Cerebellar cortex (tissue), 1 donor: ENCODE measurements around the gene COQ10B.

Experiments
- DNase-seq: peaks from one replicate; pipeline ENCODE4 v3.0.0-alpha.2; 2015; ENCODE audit warnings: low spot score

COQ10B gene

GRCh38 chr2:197500503-197501131 lies 47.3 kb downstream of the COQ10B start:
- peak; percentile 31 for DNase-seq

DNA sequence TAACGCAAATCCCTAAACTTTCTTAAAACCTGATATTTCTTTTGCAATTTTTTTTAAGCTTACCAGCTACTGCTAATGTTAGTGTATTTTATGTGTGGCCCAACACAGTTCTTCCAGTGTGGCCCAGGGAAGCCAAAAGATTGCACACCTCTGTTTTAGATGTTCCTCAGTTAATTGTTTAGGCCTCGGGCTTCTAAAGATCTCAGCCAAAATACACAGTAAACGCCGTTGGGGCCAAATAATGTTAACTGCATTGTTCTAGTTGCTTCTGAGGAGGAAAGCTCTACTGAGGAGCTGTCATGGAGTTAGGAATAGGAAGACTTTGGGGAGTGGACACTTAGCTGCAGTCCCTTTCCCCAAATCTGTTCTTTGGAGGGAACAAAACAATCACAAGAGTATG lies 48.8 kb downstream of the COQ10B start:
- no peak for DNase-seq

DNA sequence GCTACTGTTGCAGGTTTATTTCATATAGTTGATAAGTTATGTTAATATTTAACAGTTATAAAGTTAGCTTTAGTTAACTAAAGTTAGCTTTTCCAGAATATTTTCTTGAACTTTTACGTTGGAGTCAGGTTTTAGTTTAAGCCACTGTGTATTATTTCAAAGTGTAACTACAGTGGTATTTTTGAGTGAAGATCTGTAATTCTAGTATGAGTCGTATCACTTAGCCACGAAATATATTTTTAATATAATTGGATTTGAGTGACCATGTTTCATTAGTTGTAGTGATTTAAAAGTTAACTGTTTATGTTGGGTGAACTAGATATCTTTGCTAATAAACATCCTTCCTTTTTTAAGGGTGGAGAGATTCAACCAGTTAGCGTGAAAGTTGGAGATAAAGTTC lies 49.3 kb downstream of the COQ10B start:
- no peak for DNase-seq

DNA sequence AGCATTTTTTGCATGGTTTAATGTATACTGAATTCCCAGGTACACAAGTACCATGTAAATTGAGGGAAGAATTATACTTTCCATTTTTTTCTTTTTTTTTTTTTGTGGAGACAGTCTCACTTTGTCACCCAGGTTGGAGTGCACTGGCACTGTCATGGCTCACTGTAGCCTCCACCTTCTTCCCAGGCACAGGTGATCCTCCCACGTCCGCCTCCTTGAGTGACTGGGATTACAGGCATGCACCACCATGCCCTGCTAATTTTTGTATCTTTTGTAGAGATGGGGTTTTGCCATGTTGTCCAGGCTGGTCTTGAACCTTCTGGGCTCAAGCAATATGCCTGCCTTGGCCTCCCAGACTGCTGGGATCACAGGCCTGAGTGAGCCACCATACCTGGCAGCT lies 50.6 kb downstream of the COQ10B start:
- DNase-seq: no peak

DNA sequence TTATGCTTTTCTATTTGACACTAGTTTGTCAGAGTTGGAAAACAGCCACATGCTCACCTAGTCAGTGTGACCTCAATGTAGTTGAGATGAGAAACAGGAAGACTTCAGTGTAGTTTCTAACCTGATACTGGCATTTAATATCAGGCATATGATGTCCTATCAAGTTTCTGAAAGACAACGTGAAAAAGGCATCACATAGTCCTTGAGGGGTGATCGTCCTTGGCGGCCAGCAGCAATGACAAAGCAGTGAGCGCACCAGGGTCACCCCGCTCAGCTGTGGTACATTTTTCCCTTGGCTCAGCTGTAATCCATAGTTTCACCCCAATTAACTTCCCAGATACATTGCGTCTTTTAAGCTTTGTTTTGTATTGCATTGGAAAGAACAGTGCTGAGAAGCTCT lies 51.2 kb downstream of the COQ10B start:
- no peak for DNase-seq

- no peak for DNase-seq
These were observed 53.3 kb downstream of the COQ10B start for GRCh38 chr2:197506658-197507057.

DNA sequence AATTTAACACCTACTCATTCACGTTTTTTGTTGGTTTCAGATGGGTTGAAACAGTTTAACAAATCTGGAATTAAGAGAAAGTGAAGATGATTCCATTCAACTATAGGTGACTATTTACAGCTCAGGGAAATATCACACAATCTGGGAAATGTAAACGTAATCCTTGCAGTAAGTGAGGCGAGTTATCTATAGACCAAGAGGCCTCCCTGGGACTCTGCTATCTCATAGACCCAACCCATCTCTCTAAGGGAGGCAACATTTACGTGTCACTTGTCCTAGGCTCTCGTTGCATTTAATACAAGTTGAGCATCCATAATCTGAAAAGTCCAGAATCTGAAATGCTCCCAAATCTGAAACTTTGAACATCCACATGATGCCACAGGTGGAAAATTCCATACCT lies 60.6 kb downstream of the COQ10B start:
- DNase-seq: no peak

DNA sequence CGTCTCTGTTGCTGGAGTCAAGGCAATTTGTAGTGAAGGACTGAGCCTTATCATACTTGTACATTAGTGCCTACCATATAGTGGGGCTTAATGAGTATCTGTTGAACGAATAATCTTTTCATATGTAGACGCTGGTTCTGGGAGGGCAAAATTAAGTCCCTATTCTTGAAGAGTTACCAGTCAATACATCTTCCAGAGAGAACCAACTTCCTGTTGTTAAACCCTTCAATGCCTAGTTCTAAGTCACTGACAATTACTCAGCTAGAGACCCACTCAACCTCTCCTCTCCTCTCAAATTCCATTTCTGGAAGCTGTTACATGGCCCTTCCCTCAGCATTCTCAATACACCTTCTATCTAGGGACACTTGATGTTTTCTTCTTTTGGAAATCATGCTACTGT lies 61.4 kb downstream of the COQ10B start:
- DNase-seq: peak; percentile 16

DNA sequence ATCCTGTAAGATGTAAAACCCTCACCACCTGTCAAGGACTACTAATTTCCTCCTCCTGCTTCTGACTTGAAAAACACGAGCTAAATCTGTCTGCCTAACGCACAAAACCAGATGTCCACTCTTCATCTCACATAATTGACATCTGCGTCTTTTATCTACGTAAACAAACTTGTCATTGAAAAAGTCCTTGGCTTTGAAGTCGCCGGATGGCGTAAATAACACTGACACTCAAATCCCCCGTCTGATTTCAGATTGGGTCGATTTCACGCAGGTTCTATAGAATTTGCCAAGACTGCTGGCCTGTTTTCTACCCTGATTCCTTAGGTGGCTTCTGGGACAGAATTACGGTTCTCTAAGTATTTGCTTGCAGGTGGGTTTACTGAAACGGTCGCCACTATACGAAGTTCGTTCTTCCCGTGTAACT lies 62.0 kb downstream of the COQ10B start:
- no peak for DNase-seq

GRCh38 chr2:197515739-197516392 lies 62.5 kb downstream of the COQ10B start, which contains the start of gene MOB4:
Gene MOB4, plus strand, starts transcription at chr2:197516066. Its CDS starts 21 bp downstream, at chr2:197516087.
- peak; percentile 91 for DNase-seq

GRCh38 chr2:197516393-197516761 lies 63.0 kb downstream of the COQ10B start:
- peak; percentile 20 for DNase-seq

- no peak for DNase-seq
These were observed 63.8 kb downstream of the COQ10B start for GRCh38 chr2:197517150-197517549.
